Stimulated activated CD8-positive, alpha-beta memory T cell treated with anti-CD3 and anti-CD28 coated beads, Interleukin-4, amount 100 ng/mL, for 1 hour (primary cell): ENCODE results near the gene TRIM28.

Source experiments
- DNase-seq, 2 donors: peaks; one replicate each; pipeline ENCODE4 v3.0.0-alpha.2; 2020; ENCODE audit warnings: low read depth in 2 of 2, low spot score in 1 of 2

The TRIM28 gene

GRCh38 chr19:58560007-58560887 lies 16.4 kb downstream of the TRIM28 start:
- DNase-seq = no peak

GRCh38 chr19:58560921-58561320 lies 17.1 kb downstream of the TRIM28 start:
- no peak for DNase-seq

- no peak for DNase-seq
Measured at GRCh38 chr19:58561373-58562121, 17.7 kb downstream of the TRIM28 start.

GRCh38 chr19:58562122-58563033 lies 18.5 kb downstream of the TRIM28 start:
- no peak for DNase-seq

GRCh38 chr19:58563034-58563573 lies 19.2 kb downstream of the TRIM28 start:
- DNase-seq = no peak

GRCh38 chr19:58563823-58564222 lies 20.0 kb downstream of the TRIM28 start:
- no peak for DNase-seq

GRCh38 chr19:58566989-58567388 lies 23.1 kb downstream of the TRIM28 start:
- DNase-seq = no peak

- DNase-seq = no peak
Measured at GRCh38 chr19:58568453-58569130, 24.7 kb downstream of the TRIM28 start.

- DNase-seq = no peak
Measured at GRCh38 chr19:58569191-58569942, 25.5 kb downstream of the TRIM28 start.

- no peak for DNase-seq
Measured at GRCh38 chr19:58569943-58570670, 26.2 kb downstream of the TRIM28 start.

- no peak for DNase-seq
Measured at GRCh38 chr19:58570770-58571574, 27.1 kb downstream of the TRIM28 start.

GRCh38 chr19:58571575-58571947 lies 27.7 kb downstream of the TRIM28 start:
- DNase-seq = no peak

GRCh38 chr19:58572026-58572817 lies 28.4 kb downstream of the TRIM28 start:
- DNase-seq = no peak

- peak; percentile 99 to 100 for DNase-seq
Measured at GRCh38 chr19:58572818-58573657, 29.2 kb downstream of the TRIM28 start, which contains the start of gene MZF1. MZF1 (minus strand) TSS chr19:58573335; CDS start chr19:58571389, 1,946 bp downstream.

GRCh38 chr19:58573658-58574164 lies 29.8 kb downstream of the TRIM28 start:
- no peak for DNase-seq
